COLO829 (cell line): ENCODE data around the gene NSFL1C.

Experiments
- DNase-seq: peaks from one replicate; pipeline ENCODE4 v3.0.0; 2012; ENCODE audit warnings: low spot score

NSFL1C gene

GRCh38 chr20:1460275-1460674 lies 6.4 kb downstream of the NSFL1C start:
- no peak for DNase-seq

GRCh38 chr20:1457992-1458391 lies 8.7 kb downstream of the NSFL1C start:
- no peak for DNase-seq

GRCh38 chr20:1456300-1456699 lies 10.3 kb downstream of the NSFL1C start:
- no peak for DNase-seq

GRCh38 chr20:1450926-1451491 lies 15.6 kb downstream of the NSFL1C start:
- DNase-seq: no peak

GRCh38 chr20:1449370-1449769 lies 17.3 kb downstream of the NSFL1C start:
- DNase-seq: no peak

- DNase-seq: no peak
Measured at GRCh38 chr20:1448081-1448620, 18.5 kb downstream of the NSFL1C start.

GRCh38 chr20:1446536-1446935 lies 20.1 kb downstream of the NSFL1C start:
- no peak for DNase-seq

GRCh38 chr20:1443085-1443484 lies 23.6 kb downstream of the NSFL1C start:
- no peak for DNase-seq

- no peak for DNase-seq
Measured at GRCh38 chr20:1442304-1442703, 24.3 kb downstream of the NSFL1C start.

- no peak for DNase-seq
Measured at GRCh38 chr20:1441133-1441532, 25.5 kb downstream of the NSFL1C start.

GRCh38 chr20:1440024-1440423 lies 26.6 kb downstream of the NSFL1C start:
- no peak for DNase-seq

- DNase-seq: no peak
Measured at GRCh38 chr20:1438361-1438760, 28.3 kb downstream of the NSFL1C start.

GRCh38 chr20:1437235-1437904 lies 29.3 kb downstream of the NSFL1C start:
- DNase-seq: peak; percentile 85

- no peak for DNase-seq
Measured at GRCh38 chr20:1436263-1436662, 30.4 kb downstream of the NSFL1C start.

GRCh38 chr20:1435337-1435699 lies 31.3 kb downstream of the NSFL1C start:
- no peak for DNase-seq

GRCh38 chr20:1434571-1435336 lies 31.9 kb downstream of the NSFL1C start:
- DNase-seq: peak; percentile 64

GRCh38 chr20:1431158-1431557 lies 35.5 kb downstream of the NSFL1C start:
- no peak for DNase-seq

- DNase-seq: peak; percentile 68
Measured at GRCh38 chr20:1430004-1430451, 36.6 kb downstream of the NSFL1C start.

- no peak for DNase-seq
Measured at GRCh38 chr20:1429143-1429728, 37.4 kb downstream of the NSFL1C start.

GRCh38 chr20:1427457-1428054 lies 39.1 kb downstream of the NSFL1C start:
- no peak for DNase-seq

- DNase-seq: no peak
Measured at GRCh38 chr20:1426231-1426849, 40.3 kb downstream of the NSFL1C start.

GRCh38 chr20:1424336-1424735 lies 42.3 kb downstream of the NSFL1C start:
- no peak for DNase-seq
